Chondrocyte (in vitro differentiated cells): ENCODE results near the gene OSTN. TPM values are rescaled to one million over a fixed set of nuclear protein-coding genes. Genes with fewer than 3 reads are reported as not detected.

ENCODE experiments used
- DNase-seq: peaks from one replicate; pipeline ENCODE4 v3.0.0; 2021; ENCODE audit warnings: mixed read lengths, low spot score
- H3K27ac Mint-ChIP-seq: one replicate; pipeline ENCODE4 v1.8.0; 2021; ENCODE audit warnings: mild to moderate bottlenecking, moderate library complexity, mixed read lengths; ENCODE audit not compliant: unreplicated experiment
- H3K27me3 Mint-ChIP-seq: 2 replicates; pipeline ENCODE4 v1.8.0; 2021; ENCODE audit warnings: low read depth, mixed read lengths
- H3K36me3 Mint-ChIP-seq: 2 replicates; pipeline ENCODE4 v1.8.0; 2021; ENCODE audit warnings: low read depth, mixed read lengths
- H3K4me1 Mint-ChIP-seq: 2 replicates; pipeline ENCODE4 v1.8.0; 2021; ENCODE audit warnings: low read depth, mild to moderate bottlenecking, mixed read lengths
- H3K4me3 Mint-ChIP-seq: one replicate; pipeline ENCODE4 v1.8.0; 2021; ENCODE audit warnings: mild to moderate bottlenecking, moderate library complexity, mixed read lengths; ENCODE audit not compliant: unreplicated experiment
- H3K9me3 Mint-ChIP-seq: 2 replicates; pipeline ENCODE4 v1.8.0; 2021; ENCODE audit warnings: low read depth, mixed read lengths
- total RNA-seq: library from RNA; stranded (reverse); gene quantifications from 3 replicates; pipeline ENCODE4 v1.2.1, GENCODE V29; 2021
- TF ChIP-seq, protein P1 (sequence below): fragments of 200-600 bp; sonication (generic); IDR thresholded peaks from 2 replicates; pipeline ENCODE4 v1.5.0; 2021; ENCODE audit warnings: antibody characterized with exemption, mild to moderate bottlenecking, moderate library complexity

The OSTN gene
- total RNA-seq, 1 donor from 2014 or later: not detected

DNA sequence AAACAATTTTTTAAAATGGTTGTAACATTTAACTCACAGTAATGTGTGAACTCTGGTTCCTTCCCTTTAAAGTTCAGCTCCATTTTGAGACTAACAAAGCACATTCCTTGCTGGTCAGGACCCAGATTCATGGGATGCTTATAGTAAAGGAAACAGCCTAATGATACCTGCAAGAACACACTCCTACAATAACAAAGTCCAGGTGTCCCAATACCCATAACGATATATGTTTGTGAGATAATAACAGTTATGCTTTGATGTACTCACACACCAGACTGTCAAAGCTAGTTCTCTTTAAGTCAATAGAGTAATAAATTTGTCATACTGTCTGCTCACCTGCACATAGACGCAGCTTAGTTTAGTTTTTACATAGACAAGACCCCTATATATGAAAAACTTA is 114.3 kb downstream of the OSTN start:
- Mint-ChIP-seq H3K4me1 (no peaks in the 10 kb centered on the region), H3K27me3 (no peaks in the 10 kb centered on the region), H3K27ac (no peak overlapping the region), H3K9me3 (no peaks in the 10 kb centered on the region), H3K4me3 (no peak overlapping the region), H3K36me3 (no peaks in the 10 kb centered on the region)
- TF ChIP-seq, protein P1, sequence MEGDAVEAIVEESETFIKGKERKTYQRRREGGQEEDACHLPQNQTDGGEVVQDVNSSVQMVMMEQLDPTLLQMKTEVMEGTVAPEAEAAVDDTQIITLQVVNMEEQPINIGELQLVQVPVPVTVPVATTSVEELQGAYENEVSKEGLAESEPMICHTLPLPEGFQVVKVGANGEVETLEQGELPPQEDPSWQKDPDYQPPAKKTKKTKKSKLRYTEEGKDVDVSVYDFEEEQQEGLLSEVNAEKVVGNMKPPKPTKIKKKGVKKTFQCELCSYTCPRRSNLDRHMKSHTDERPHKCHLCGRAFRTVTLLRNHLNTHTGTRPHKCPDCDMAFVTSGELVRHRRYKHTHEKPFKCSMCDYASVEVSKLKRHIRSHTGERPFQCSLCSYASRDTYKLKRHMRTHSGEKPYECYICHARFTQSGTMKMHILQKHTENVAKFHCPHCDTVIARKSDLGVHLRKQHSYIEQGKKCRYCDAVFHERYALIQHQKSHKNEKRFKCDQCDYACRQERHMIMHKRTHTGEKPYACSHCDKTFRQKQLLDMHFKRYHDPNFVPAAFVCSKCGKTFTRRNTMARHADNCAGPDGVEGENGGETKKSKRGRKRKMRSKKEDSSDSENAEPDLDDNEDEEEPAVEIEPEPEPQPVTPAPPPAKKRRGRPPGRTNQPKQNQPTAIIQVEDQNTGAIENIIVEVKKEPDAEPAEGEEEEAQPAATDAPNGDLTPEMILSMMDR: no peak
- no peak for DNase-seq

DNA sequence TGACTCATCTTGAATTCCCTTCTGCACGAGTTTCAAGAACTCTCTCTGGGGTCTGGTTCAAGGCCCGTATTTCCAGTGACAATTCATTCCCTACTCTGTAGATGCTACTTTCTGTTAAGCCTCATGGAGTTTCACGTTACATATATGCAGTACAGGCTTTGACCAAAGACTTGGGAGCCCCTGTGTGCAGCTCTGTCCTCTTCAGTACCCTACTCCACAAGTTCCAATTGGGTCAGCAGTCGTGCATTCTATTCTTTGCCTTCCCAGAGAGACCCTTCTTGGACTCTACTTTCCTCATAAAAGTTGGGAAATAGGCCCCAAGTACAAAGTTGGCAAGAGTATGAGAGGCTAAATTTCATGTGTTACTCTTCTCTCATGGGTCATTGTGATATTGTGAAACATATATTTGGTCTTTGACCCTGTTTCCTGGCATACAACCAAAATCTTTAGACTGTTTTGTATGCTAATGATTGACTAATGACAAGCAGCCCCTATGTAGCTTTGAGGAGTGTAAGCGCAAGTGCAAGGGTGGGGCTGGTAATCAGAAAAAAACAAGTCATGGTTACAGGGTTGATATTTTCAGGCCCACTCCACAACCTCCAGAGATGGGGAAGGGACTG is 115.2 kb downstream of the OSTN start:
- H3K27ac Mint-ChIP-seq: no peak overlapping the region
- no peak overlapping the region for H3K4me3 Mint-ChIP-seq
- H3K4me1 Mint-ChIP-seq: no peaks in the 10 kb centered on the region
- H3K27me3 Mint-ChIP-seq: no peaks in the 10 kb centered on the region
- H3K9me3 Mint-ChIP-seq: no peaks in the 10 kb centered on the region
- H3K36me3 Mint-ChIP-seq: no peaks in the 10 kb centered on the region
- DNase-seq: no peak
- TF ChIP-seq, protein P1: no peak

Other genes with a start within 250 kb of the OSTN start
- gene CCDC50, start 130.2 kb downstream of the OSTN start, total RNA-seq: 54.5 to 63.9 TPM (median 55.9 TPM) in 3 replicates
- 0.17 to 0.44 TPM in 2 of 3 replicates, not detected in the other for gene UTS2B, start 131.3 kb downstream of the OSTN start, total RNA-seq